ENCODE results near the gene CNNM3.

Gene CNNM3

GRCh38 chr2:96808176-96808837, 7.8 kb upstream of the CNNM3 start:
- no peak for DNase-seq (ENCODE audit: extremely low read depth, insufficient read length)
- Histone ChIP-seq H3K4me3 (replicated peaks; ENCODE audit: low read depth, low read length) (no peak overlapping the region), H3K36me3 (ENCODE audit: control insufficient read depth, insufficient read depth, low read length) (peaks cover 5% of the 10 kb centered on the region), H3K27me3 (replicated peaks; ENCODE audit: control insufficient read depth, insufficient read depth, low read length) (no peaks in the 10 kb centered on the region)
- TF ChIP-seq CTCF (IDR thresholded peaks at IDR 0.05; ENCODE audit: insufficient read depth, low read length, poor library complexity, severe bottlenecking) = no peak

- no peak for DNase-seq (ENCODE audit: extremely low read depth, insufficient read length)
- no peak for TF ChIP-seq CTCF (IDR thresholded peaks at IDR 0.05; ENCODE audit: insufficient read depth, low read length, poor library complexity, severe bottlenecking)
- Histone ChIP-seq H3K36me3 (ENCODE audit: control insufficient read depth, insufficient read depth, low read length) (peaks cover 5% of the 10 kb centered on the region), H3K4me3 (replicated peaks; ENCODE audit: low read depth, low read length) (no peak overlapping the region), H3K27me3 (replicated peaks; ENCODE audit: control insufficient read depth, insufficient read depth, low read length) (no peaks in the 10 kb centered on the region)
Measured at GRCh38 chr2:96809216-96809882, 6.7 kb upstream of the CNNM3 start.

- DNase-seq (ENCODE audit: extremely low read depth, insufficient read length) = no peak
- no peak for TF ChIP-seq CTCF (IDR thresholded peaks at IDR 0.05; ENCODE audit: insufficient read depth, low read length, poor library complexity, severe bottlenecking)
- H3K36me3 ChIP-seq (ENCODE audit: control insufficient read depth, insufficient read depth, low read length) = peaks cover 5% of the 10 kb centered on the region
- H3K27me3 ChIP-seq (replicated peaks; ENCODE audit: control insufficient read depth, insufficient read depth, low read length) = no peaks in the 10 kb centered on the region
- H3K4me3 ChIP-seq (replicated peaks; ENCODE audit: low read depth, low read length) = no peak overlapping the region
Measured at GRCh38 chr2:96809951-96810782, 5.9 kb upstream of the CNNM3 start.

- no peak for DNase-seq (ENCODE audit: extremely low read depth, insufficient read length)
- H3K36me3 ChIP-seq (ENCODE audit: control insufficient read depth, insufficient read depth, low read length) = peaks cover 5% of the 10 kb centered on the region
- TF ChIP-seq CTCF (IDR thresholded peaks at IDR 0.05; ENCODE audit: insufficient read depth, low read length, poor library complexity, severe bottlenecking) = no peak
- no peak overlapping the region for H3K4me3 ChIP-seq (replicated peaks; ENCODE audit: low read depth, low read length)
- no peaks in the 10 kb centered on the region for H3K27me3 ChIP-seq (replicated peaks; ENCODE audit: control insufficient read depth, insufficient read depth, low read length)
Measured at GRCh38 chr2:96810783-96811192, 5.3 kb upstream of the CNNM3 start.

GRCh38 chr2:96811917-96812316, 4.2 kb upstream of the CNNM3 start:
- Histone ChIP-seq H3K27me3 (replicated peaks; ENCODE audit: control insufficient read depth, insufficient read depth, low read length) (no peaks in the 10 kb centered on the region), H3K36me3 (ENCODE audit: control insufficient read depth, insufficient read depth, low read length) (peaks cover 5% of the 10 kb centered on the region), H3K4me3 (replicated peaks; ENCODE audit: low read depth, low read length) (no peak overlapping the region)
- TF ChIP-seq CTCF (IDR thresholded peaks at IDR 0.05; ENCODE audit: insufficient read depth, low read length, poor library complexity, severe bottlenecking) = no peak
- DNase-seq (ENCODE audit: extremely low read depth, insufficient read length) = no peak

Measured in GM06990 (cell line).